Esophagus (tissue), 2 donors: ENCODE measurements around the gene CYP2W1. TPM values are rescaled to one million over a fixed set of nuclear protein-coding genes. Genes with fewer than 3 reads are reported as not detected.

ENCODE experiments used
- H3K27ac ChIP-seq, 2 donors: one replicate each; pipeline ENCODE4 v1.5.1; 2013; ENCODE audit warnings: low read depth in 2 of 2, mild to moderate bottlenecking in 2 of 2, inconsistent platforms in 1 of 2, low read length in 1 of 2, moderate library complexity in 1 of 2
- H3K27me3 ChIP-seq, 2 donors: one replicate each; pipeline ENCODE4 v1.6.1; 2013; ENCODE audit warnings: low read length in 2 of 2, control low read depth in 1 of 2, mild to moderate bottlenecking in 1 of 2; ENCODE audit not compliant: insufficient read depth in 2 of 2, control insufficient read depth in 1 of 2
- H3K36me3 ChIP-seq, 2 donors: one replicate each; pipeline ENCODE4 v1.6.1; 2013; ENCODE audit warnings: low read length in 1 of 2; ENCODE audit not compliant: control insufficient read depth in 2 of 2, insufficient read depth in 2 of 2
- H3K4me1 ChIP-seq, 2 donors: one replicate each; pipeline ENCODE4 v1.6.1; 2013; ENCODE audit warnings: low read length in 1 of 2; ENCODE audit not compliant: control insufficient read depth in 2 of 2, insufficient read depth in 2 of 2
- H3K4me3 ChIP-seq, 2 donors: one replicate each; pipeline ENCODE4 v1.5.1; 2013; ENCODE audit warnings: low read length in 2 of 2, mild to moderate bottlenecking in 2 of 2, low read depth in 1 of 2, moderate library complexity in 1 of 2
- H3K9me3 ChIP-seq, 2 donors: one replicate each; pipeline ENCODE4 v1.6.1; 2013; ENCODE audit warnings: mild to moderate bottlenecking in 2 of 2, low read depth in 1 of 2, low read length in 1 of 2, moderate library complexity in 1 of 2; ENCODE audit not compliant: control insufficient read depth in 2 of 2, insufficient read depth in 1 of 2
- WGBS, 2 donors: extraction: QIAGEN DNeasy Blood & Tissue Kit; methylation state at CpG; one replicate each; pipeline ENCODE4 v1.1.7; 2013; 5-methylcytosine and 5-hydroxymethylcytosine counted together
- polyA plus RNA-seq, 2 donors: library from polyadenylated mRNA; stranded (reverse); fragments of 200-250 nt; gene quantifications; one replicate each; pipeline ENCODE4 v1.2.3, GENCODE V29; 2013
- donor health status: healthy with polysubstance abuse.
- donor health status: Bipolar disorder and iron deficiency.

The CYP2W1 gene
- polyA plus RNA-seq, 2 donors: 0.48 to 1.5 TPM

GRCh38 chr7:1020849-1021251 lies 37.9 kb downstream of the CYP2W1 start:
- Histone ChIP-seq H3K4me3 (no peak overlapping the region), H3K36me3 (peaks cover 0 to 17% of the 10 kb centered on the region in 2 donors)
- 77 to 82% methylated on average over 7 of the region's 7 CpGs for WGBS, 2 donors

GRCh38 chr7:1021366-1021765 lies 38.4 kb downstream of the CYP2W1 start:
- H3K27ac ChIP-seq: no peak overlapping the region
- H3K27me3 ChIP-seq: no peaks in the 10 kb centered on the region
- WGBS, 2 donors: 89 to 96% methylated on average over 7 of the region's 7 CpGs
- peaks cover 0 to 17% of the 10 kb centered on the region in 2 donors for H3K36me3 ChIP-seq
- H3K4me1 ChIP-seq: no peaks in the 10 kb centered on the region
- no peak overlapping the region for H3K4me3 ChIP-seq
- no peaks in the 10 kb centered on the region for H3K9me3 ChIP-seq

More at GRCh38 chr7:1020849-1021251, 37.9 kb downstream of the CYP2W1 start:
- no peaks in the 10 kb centered on the region for H3K27me3 ChIP-seq
- H3K4me1 ChIP-seq: no peaks in the 10 kb centered on the region
- H3K9me3 ChIP-seq: no peaks in the 10 kb centered on the region
- no peak overlapping the region for H3K27ac ChIP-seq

GRCh38 chr7:1021931-1022330 lies 39.0 kb downstream of the CYP2W1 start:
- no peak overlapping the region for H3K4me3 ChIP-seq
- peaks cover 0 to 17% of the 10 kb centered on the region in 2 donors for H3K36me3 ChIP-seq
- WGBS, 2 donors: 94 to 95% methylated on average over 25 of the region's 25 CpGs
- no peaks in the 10 kb centered on the region for H3K9me3 ChIP-seq
- H3K27ac ChIP-seq: no peak overlapping the region
- no peaks in the 10 kb centered on the region for H3K27me3 ChIP-seq
- H3K4me1 ChIP-seq: no peaks in the 10 kb centered on the region

GRCh38 chr7:1022356-1022755 lies 39.4 kb downstream of the CYP2W1 start:
- WGBS, 2 donors: 94 to 96% methylated on average over 17 of the region's 17 CpGs
- peaks cover 0 to 2% of the 10 kb centered on the region in 2 donors for H3K4me1 ChIP-seq
- H3K27ac ChIP-seq: no peak overlapping the region
- H3K9me3 ChIP-seq: no peaks in the 10 kb centered on the region
- no peaks in the 10 kb centered on the region for H3K27me3 ChIP-seq
- H3K36me3 ChIP-seq: peaks cover 0 to 17% of the 10 kb centered on the region in 2 donors
- no peak overlapping the region for H3K4me3 ChIP-seq

- H3K4me1 ChIP-seq: peaks cover 0 to 5% of the 10 kb centered on the region in 2 donors
- no peak overlapping the region for H3K27ac ChIP-seq
- peaks cover 0 to 17% of the 10 kb centered on the region in 2 donors for H3K36me3 ChIP-seq
- 92% methylated on average over 45 of the region's 45 CpGs for WGBS, 2 donors
- H3K27me3 ChIP-seq: no peaks in the 10 kb centered on the region
- no peak overlapping the region for H3K4me3 ChIP-seq
- no peaks in the 10 kb centered on the region for H3K9me3 ChIP-seq
These were observed 40.0 kb downstream of the CYP2W1 start for GRCh38 chr7:1022801-1023465.

- H3K27me3 ChIP-seq: no peaks in the 10 kb centered on the region
- H3K9me3 ChIP-seq: no peaks in the 10 kb centered on the region
- H3K4me1 ChIP-seq: peaks cover 0 to 8% of the 10 kb centered on the region in 2 donors
- WGBS, 2 donors: 81 to 82% methylated on average over 15 of the region's 15 CpGs
- peaks cover 0 to 13% of the 10 kb centered on the region in 2 donors for H3K36me3 ChIP-seq
- no peak overlapping the region for H3K4me3 ChIP-seq
- no peak overlapping the region for H3K27ac ChIP-seq
These were observed 41.4 kb downstream of the CYP2W1 start for GRCh38 chr7:1024331-1024841.

- Histone ChIP-seq H3K4me1 (peaks cover 0 to 11% of the 10 kb centered on the region in 2 donors), H3K27me3 (no peaks in the 10 kb centered on the region), H3K9me3 (no peaks in the 10 kb centered on the region), H3K4me3 (no peak overlapping the region), H3K36me3 (peaks cover 0 to 13% of the 10 kb centered on the region in 2 donors), H3K27ac (no peak overlapping the region)
- 86 to 90% methylated on average over 25 of the region's 25 CpGs for WGBS, 2 donors
These were observed 42.1 kb downstream of the CYP2W1 start for GRCh38 chr7:1024876-1025742.

GRCh38 chr7:1025743-1026581 lies 43.0 kb downstream of the CYP2W1 start:
- Histone ChIP-seq H3K4me3 (no peak overlapping the region), H3K27ac (no peak overlapping the region), H3K36me3 (peaks cover 0 to 11% of the 10 kb centered on the region in 2 donors), H3K27me3 (no peaks in the 10 kb centered on the region), H3K9me3 (no peaks in the 10 kb centered on the region), H3K4me1 (peaks cover 0 to 11% of the 10 kb centered on the region in 2 donors)
- WGBS, 2 donors: 76 to 91% methylated on average over 31 of the region's 31 CpGs

GRCh38 chr7:1026721-1027161 lies 43.8 kb downstream of the CYP2W1 start:
- Histone ChIP-seq H3K4me3 (no peak overlapping the region), H3K9me3 (no peaks in the 10 kb centered on the region), H3K4me1 (peaks cover 0 to 11% of the 10 kb centered on the region in 2 donors), H3K27ac (no peak overlapping the region), H3K27me3 (no peaks in the 10 kb centered on the region), H3K36me3 (peaks cover 0 to 9% of the 10 kb centered on the region in 2 donors)
- 85 to 91% methylated on average over 20 of the region's 20 CpGs for WGBS, 2 donors
